ENCODE data around the gene MERTK. TPM values are rescaled to one million over a fixed set of nuclear protein-coding genes. Genes with fewer than 3 reads are reported as not detected.

The MERTK gene
- polyA plus RNA-seq, 1 experiment, result 0.07 TPM

DNA sequence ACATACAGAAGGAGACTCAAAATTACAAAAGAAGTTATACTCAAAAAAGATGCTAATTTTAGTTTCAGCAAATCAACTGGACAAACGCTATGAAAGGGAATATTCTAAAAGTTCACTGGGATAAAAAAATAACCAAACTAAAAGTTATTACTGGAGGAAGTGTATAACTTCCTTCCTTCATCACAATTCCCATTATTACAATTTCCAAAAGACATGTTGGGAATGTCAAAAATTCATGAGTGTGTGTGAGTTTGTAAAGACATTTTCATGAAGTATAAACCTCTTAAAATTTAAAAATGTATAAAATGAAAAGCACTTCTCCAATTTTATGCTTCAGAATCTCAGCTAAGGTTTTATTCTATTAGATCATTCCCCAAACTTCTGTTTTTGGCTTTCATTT lies 67.8 kb downstream of the MERTK start:
- H3K4me3 ChIP-seq (ENCODE audit: low read depth, low read length), result no peak overlapping the region
- no peaks in the 10 kb centered on the region for H3K36me3 ChIP-seq (ENCODE audit: control insufficient read depth, insufficient read depth, low read length)
- ChIA-PET POLR2A (no interaction called here), CTCF (interaction anchor here (1.1 kb wide), 1 partner anchor 54 kb away, joined by 4 read pairs; no protein-coding TSS in a partner anchor)
- no peak for DNase-seq (ENCODE audit: low read depth)
- TF ChIP-seq, protein P1, sequence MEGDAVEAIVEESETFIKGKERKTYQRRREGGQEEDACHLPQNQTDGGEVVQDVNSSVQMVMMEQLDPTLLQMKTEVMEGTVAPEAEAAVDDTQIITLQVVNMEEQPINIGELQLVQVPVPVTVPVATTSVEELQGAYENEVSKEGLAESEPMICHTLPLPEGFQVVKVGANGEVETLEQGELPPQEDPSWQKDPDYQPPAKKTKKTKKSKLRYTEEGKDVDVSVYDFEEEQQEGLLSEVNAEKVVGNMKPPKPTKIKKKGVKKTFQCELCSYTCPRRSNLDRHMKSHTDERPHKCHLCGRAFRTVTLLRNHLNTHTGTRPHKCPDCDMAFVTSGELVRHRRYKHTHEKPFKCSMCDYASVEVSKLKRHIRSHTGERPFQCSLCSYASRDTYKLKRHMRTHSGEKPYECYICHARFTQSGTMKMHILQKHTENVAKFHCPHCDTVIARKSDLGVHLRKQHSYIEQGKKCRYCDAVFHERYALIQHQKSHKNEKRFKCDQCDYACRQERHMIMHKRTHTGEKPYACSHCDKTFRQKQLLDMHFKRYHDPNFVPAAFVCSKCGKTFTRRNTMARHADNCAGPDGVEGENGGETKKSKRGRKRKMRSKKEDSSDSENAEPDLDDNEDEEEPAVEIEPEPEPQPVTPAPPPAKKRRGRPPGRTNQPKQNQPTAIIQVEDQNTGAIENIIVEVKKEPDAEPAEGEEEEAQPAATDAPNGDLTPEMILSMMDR (IDR thresholded peaks at IDR 0.05; ENCODE audit: insufficient read depth, low read depth, low read length), result no peak
- H3K27me3 ChIP-seq (ENCODE audit: control insufficient read depth, insufficient read depth, low read length), result peaks cover 18% of the 10 kb centered on the region

DNA sequence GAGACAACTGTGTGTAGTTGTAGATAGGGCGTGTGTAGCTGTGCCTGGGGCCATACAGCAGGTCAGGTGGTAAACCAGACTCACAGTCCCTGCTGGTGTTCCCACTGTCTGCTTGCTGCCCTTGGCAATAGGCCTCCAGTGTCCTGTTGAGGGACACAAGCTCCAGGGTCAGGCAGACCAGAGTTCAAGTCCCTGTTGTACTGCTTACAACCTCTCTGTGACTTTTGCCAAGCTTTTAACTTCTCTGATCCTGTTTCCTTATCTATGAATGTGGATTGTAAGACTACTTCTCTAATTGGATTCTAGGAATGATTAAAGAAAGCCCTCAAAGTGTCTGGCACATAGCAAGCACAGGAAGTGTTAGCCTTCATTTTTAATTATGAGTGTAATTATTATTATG lies 68.6 kb downstream of the MERTK start:
- DNase-seq (ENCODE audit: low read depth), result no peak
- no peaks in the 10 kb centered on the region for H3K36me3 ChIP-seq (ENCODE audit: control insufficient read depth, insufficient read depth, low read length)
- peaks cover 18% of the 10 kb centered on the region for H3K27me3 ChIP-seq (ENCODE audit: control insufficient read depth, insufficient read depth, low read length)
- ChIA-PET CTCF (interaction anchor here (1.1 kb wide), 1 partner anchor 53 kb away, joined by 4 read pairs; no protein-coding TSS in a partner anchor), POLR2A (no interaction called here)
- no peak overlapping the region for H3K4me3 ChIP-seq (ENCODE audit: low read depth, low read length)
- TF ChIP-seq, protein P1 (IDR thresholded peaks at IDR 0.05; ENCODE audit: insufficient read depth, low read depth, low read length), result no peak

DNA sequence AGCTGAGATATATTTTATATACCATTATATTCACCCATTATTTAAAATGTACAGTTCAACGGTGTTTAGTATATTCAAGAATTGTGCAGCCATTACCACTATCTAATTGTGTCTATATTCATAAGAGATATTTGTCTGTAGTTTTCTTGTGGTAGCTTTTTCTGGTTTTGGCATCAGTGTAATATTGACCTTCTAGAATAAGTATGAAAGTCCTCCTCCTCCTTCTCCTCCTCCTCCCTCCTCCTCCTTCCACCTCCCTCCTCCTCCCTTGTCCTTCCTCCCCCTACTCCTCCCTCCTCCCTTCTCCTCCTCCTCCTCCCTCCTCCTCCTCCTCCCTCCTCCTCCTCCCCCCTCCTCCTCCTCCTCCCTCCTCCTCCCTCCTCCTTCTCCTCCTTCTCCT lies 72.0 kb downstream of the MERTK start:
- no peaks in the 10 kb centered on the region for H3K36me3 ChIP-seq (ENCODE audit: control insufficient read depth, insufficient read depth, low read length)
- CTCF ChIA-PET, result interaction anchor here (1.8 kb wide), 1 partner anchor 9 kb away, joined by 7 read pairs; no protein-coding TSS in a partner anchor
- no peak for DNase-seq (ENCODE audit: low read depth)
- no peak overlapping the region for H3K4me3 ChIP-seq (ENCODE audit: low read depth, low read length)
- H3K27me3 ChIP-seq (ENCODE audit: control insufficient read depth, insufficient read depth, low read length), result peaks cover 15% of the 10 kb centered on the region
- POLR2A ChIA-PET, result no interaction called here
- TF ChIP-seq, protein P1 (IDR thresholded peaks at IDR 0.05; ENCODE audit: insufficient read depth, low read depth, low read length), result no peak

DNA sequence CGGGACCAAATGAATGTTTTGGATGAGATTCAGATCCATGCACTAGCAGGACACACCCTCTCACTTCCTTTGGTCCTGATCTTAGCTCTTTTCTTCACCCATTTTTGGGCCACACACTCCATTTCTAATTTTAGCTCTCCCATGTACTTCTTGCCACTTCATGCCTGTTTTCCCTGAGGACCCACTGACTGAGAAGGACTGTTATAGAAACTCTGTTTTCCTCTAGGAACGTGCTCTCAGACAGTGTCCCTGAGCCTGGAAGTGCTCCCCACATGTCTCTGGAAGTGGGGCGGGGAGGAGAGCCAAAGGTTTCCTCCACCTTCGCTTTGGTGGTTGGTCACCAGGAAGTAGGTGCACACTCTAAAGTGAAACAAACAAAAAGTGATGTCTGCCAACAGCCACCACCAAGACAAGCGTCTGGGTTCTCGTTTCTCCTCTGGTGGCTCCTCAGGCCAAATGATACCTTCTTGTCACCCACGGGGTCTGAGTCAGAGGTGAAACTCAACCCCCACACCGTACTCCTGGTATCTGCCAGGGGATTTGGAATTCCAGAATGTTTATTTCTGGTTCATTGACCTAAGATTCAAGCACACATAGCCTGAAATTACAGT lies 74.7 kb downstream of the MERTK start:
- TF ChIP-seq, protein P1 (IDR thresholded peaks at IDR 0.05; ENCODE audit: insufficient read depth, low read depth, low read length), result no peak
- no peaks in the 10 kb centered on the region for H3K36me3 ChIP-seq (ENCODE audit: control insufficient read depth, insufficient read depth, low read length)
- no peak for DNase-seq (ENCODE audit: low read depth)
- H3K27me3 ChIP-seq (ENCODE audit: control insufficient read depth, insufficient read depth, low read length), result peaks cover 5% of the 10 kb centered on the region; the same call in 1 of the 2 replicates
- ChIA-PET CTCF (no interaction called here), POLR2A (no interaction called here)
- no peak overlapping the region for H3K4me3 ChIP-seq (ENCODE audit: low read depth, low read length)

DNA sequence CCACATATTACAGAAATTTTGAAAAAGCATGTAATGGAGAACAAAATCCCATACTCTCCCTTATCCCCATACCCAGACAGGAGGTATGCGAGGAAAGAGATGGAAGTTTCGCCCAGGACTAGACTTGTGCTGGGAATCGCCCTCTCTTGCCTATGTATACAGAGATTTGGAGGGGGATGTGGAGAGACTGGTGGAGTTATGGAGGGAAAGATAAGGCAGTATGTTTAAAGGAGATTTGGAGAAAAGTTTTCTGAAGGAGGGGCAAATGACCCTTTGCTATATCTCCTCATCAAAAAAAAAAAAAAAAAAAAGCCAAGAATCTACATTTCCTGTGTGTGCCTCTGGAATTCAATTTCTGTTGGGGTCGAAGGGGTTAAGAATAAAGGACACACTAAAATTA lies 75.3 kb downstream of the MERTK start:
- Histone ChIP-seq H3K36me3 (ENCODE audit: control insufficient read depth, insufficient read depth, low read length) (no peaks in the 10 kb centered on the region), H3K27me3 (ENCODE audit: control insufficient read depth, insufficient read depth, low read length) (peaks cover 4% of the 10 kb centered on the region), H3K4me3 (ENCODE audit: low read depth, low read length) (no peak overlapping the region)
- TF ChIP-seq, protein P1 (IDR thresholded peaks at IDR 0.05; ENCODE audit: insufficient read depth, low read depth, low read length), result no peak
- ChIA-PET CTCF (no interaction called here), POLR2A (no interaction called here)
- no peak for DNase-seq (ENCODE audit: low read depth)

Measured in BJ (cell line).